GM19099 (cell line): Measurements from ENCODE around the gene MPPED2.

Source experiments
- POLR2A ChIP-seq: IDR thresholded peaks from 3 replicates; pipeline ENCODE4 v1.6.1; 2011; ENCODE audit warnings: low read depth; ENCODE audit not compliant: insufficient read length; ENCODE audit errors: extremely low read depth

The MPPED2 gene

GRCh38 chr11:30560206-30561106 is 25.7 kb downstream of the MPPED2 start:
- no peak for TF ChIP-seq POLR2A

- no peak for TF ChIP-seq POLR2A
These were observed 27.1 kb downstream of the MPPED2 start for GRCh38 chr11:30559004-30559403.

GRCh38 chr11:30553521-30554110 is 32.5 kb downstream of the MPPED2 start:
- no peak for TF ChIP-seq POLR2A

- no peak for TF ChIP-seq POLR2A
These were observed 33.3 kb downstream of the MPPED2 start for GRCh38 chr11:30552839-30553238.

- no peak for TF ChIP-seq POLR2A
These were observed 36.1 kb downstream of the MPPED2 start for GRCh38 chr11:30550022-30550542.

GRCh38 chr11:30549565-30549964 is 36.6 kb downstream of the MPPED2 start:
- no peak for TF ChIP-seq POLR2A

- TF ChIP-seq POLR2A, result no peak
These were observed 39.8 kb downstream of the MPPED2 start for GRCh38 chr11:30546334-30546733.

DNA sequence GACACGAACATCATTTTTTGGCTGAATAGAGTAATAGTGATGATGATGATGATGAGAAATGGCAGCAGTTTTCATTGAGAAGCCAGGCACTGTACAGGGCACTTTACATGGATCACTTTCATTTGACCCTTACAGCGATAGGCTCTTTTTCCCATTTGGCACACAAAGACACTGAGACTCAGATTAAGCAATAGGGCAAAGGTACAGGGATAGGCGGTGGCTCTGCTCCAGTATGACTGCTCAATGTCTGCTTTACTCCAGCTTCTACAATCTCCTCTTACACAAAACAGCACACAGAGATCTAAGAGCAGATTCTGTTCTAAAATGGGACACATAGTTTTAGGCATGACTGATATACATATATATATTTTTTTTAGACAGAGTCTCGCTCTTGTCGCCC is 40.6 kb downstream of the MPPED2 start:
- TF ChIP-seq POLR2A, result no peak

GRCh38 chr11:30543066-30543465 is 43.1 kb downstream of the MPPED2 start:
- TF ChIP-seq POLR2A, result no peak

DNA sequence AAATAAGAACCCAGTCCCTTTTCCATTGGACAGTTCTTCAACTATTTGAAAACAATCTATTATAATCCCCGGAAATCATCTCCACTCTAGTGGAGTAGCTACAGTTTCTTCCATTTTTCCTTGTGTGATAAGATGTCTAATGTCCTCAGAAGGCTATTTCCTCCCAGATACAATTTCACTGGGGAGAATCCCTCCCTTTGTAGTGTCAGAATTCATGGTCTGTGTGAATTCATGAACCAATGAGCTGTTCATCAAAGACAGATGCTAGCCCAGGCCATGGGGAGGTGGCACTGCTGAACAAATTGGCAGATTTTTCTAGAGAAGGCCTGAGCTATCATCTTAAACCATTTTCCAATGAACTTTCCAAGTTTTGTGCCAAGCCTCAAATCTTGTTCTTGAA is 45.4 kb downstream of the MPPED2 start:
- no peak for TF ChIP-seq POLR2A

DNA sequence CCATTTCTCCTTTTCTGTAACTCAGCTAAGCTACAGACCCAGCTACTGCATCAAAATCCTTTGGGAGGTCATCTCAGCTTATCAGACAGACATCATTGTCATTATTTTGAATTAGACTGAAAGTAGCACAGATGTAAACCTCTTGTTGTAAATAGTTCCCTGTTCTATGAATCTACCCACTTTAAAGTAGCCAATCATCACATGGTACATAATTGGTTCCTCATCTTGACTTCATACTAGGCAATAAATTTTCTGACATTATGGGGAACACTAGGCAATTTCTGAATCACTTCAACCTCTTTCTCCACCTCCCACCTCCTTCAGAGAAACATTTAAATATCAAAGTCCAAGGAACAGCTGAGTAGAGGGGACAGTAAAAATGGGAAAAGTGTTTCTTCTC is 47.9 kb downstream of the MPPED2 start:
- no peak for TF ChIP-seq POLR2A

GRCh38 chr11:30535818-30536217 is 50.3 kb downstream of the MPPED2 start:
- TF ChIP-seq POLR2A, result no peak

DNA sequence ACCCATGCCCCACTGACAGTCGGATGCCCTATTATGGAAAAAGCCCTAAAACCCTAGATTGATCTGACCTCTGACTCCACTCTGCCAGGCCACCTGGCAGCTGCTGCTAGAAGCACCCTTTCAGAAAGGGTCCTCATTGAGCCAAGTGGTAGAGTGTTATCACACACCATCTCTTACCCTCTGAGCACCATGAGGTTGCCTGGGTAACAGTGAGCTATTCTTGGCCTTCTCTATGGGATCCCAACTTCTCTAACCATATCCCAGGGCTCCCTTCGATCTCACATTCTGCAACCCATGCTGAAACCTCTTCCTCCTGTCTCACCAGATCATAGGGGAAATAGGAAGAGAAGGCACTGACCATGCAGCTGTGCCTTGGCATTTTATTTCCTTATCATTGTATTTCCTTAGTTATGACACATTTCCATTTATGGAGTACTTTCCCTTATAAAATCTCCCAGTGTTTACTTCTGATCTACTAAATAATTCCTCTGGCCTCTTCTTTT is 52.7 kb downstream of the MPPED2 start:
- no peak for TF ChIP-seq POLR2A

DNA sequence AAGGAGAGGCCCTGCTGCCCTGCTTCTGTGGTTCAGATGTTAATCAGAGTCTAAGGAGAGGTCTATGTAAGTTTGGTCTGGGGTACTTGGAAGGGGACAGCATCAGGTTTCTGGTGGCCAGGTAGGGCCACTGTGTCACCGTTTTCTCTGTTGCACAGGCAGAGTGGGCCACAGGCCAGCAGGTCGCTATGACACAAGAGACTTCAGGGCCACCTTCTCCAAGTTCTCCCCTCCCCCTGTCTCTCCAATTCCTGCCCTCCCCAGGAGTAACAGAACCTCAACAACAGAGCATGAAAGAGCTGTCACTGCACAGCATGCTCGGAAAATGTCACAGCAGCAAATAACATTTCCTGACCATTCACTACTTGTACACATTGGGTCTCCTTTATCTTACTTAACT is 58.6 kb downstream of the MPPED2 start:
- TF ChIP-seq POLR2A, result no peak

- no peak for TF ChIP-seq POLR2A
These were observed 59.6 kb downstream of the MPPED2 start for GRCh38 chr11:30526558-30526957.

GRCh38 chr11:30522536-30523243 is 63.5 kb downstream of the MPPED2 start:
- no peak for TF ChIP-seq POLR2A
